ENCODE results near the gene LMNTD2. TPM values are rescaled to one million over a fixed set of nuclear protein-coding genes. Genes with fewer than 3 reads are reported as not detected.

Gene LMNTD2
- polyA plus RNA-seq, 2 of the 4 experiments (the other 2 are of a cell fraction): 2.2 to 3.5 TPM

GRCh38 chr11:603154-603553 is 42.6 kb upstream of the LMNTD2 start:
- no peak overlapping the region for H3K27ac ChIP-seq
- H3K4me3 ChIP-seq: no peak overlapping the region
- POLR2A ChIA-PET: no interaction called here
- H3K4me1 ChIP-seq: peaks cover 13% of the 10 kb centered on the region
- ATAC-seq (no peak), FAIRE-seq (no peak), DNase-seq (ENCODE audit: low read depth in 1 of 2, low spot score in 1 of 2) (no peak)
- H3K9me3 ChIP-seq: no peaks in the 10 kb centered on the region
- CTCF ChIA-PET: interaction anchor here (1.0 to 1.7 kb wide), 2 partner anchors 10 to 49 kb away, joined by 3 read pairs; no protein-coding TSS in a partner anchor
- WGBS (ENCODE audit: missing lambda C conversion rate): 91% methylated on average over 12 of the region's 13 CpGs
- H3K4me2 ChIP-seq: no peak overlapping the region
- no peak for TF ChIP-seq FOSL2 (IDR thresholded peaks at IDR 0.05)
- no peak for TF ChIP-seq FOSL2 (CRISPR knock-in tag; IDR thresholded peaks at IDR 0.05)

GRCh38 chr11:601573-602245 is 41.2 kb upstream of the LMNTD2 start:
- FAIRE-seq (no peak), ATAC-seq (no peak), DNase-seq (ENCODE audit: low read depth in 1 of 2, low spot score in 1 of 2) (no peak)
- POLR2A ChIA-PET: interaction anchor here (1.1 kb wide), 1 partner anchor 12 kb away, joined by 3 read pairs; no protein-coding TSS in a partner anchor
- Histone ChIP-seq H3K4me1 (peaks cover 13% of the 10 kb centered on the region), H3K27ac (no peak overlapping the region), H3K4me2 (no peak overlapping the region), H3K9me3 (no peaks in the 10 kb centered on the region), H3K4me3 (no peak overlapping the region)
- 93% methylated on average over 23 of the region's 23 CpGs for WGBS (ENCODE audit: missing lambda C conversion rate)
- CTCF ChIA-PET: interaction anchor here (0.9 to 1.7 kb wide), 7 partner anchors 9 to 47 kb away, joined by 3 to 8 read pairs (median 4); no protein-coding TSS in a partner anchor
- TF ChIP-seq ZNF302 (CRISPR knock-in tag; IDR thresholded peaks at IDR 0.05) (no peak), BCL3 (IDR thresholded peaks at IDR 0.05) (no peak), CBX2 (IDR thresholded peaks at IDR 0.05; ENCODE audit: borderline replicate concordance, low read depth) (no peak), FOSL2 (IDR thresholded peaks at IDR 0.05) (no peak), FOSL2 (CRISPR knock-in tag; IDR thresholded peaks at IDR 0.05) (no peak)

- DNase-seq (ENCODE audit: low read depth in 1 of 2, low spot score in 1 of 2) (no peak), FAIRE-seq (no peak), ATAC-seq (no peak)
- Histone ChIP-seq H3K9me3 (no peaks in the 10 kb centered on the region), H3K4me3 (no peak overlapping the region), H3K4me1 (peaks cover 7% of the 10 kb centered on the region; the same call in 2 of the 3 replicates), H3K27ac (no peak overlapping the region), H3K4me2 (no peak overlapping the region)
- CTCF ChIA-PET: no interaction called here
- 97% methylated on average over 19 of the region's 30 CpGs for WGBS (ENCODE audit: missing lambda C conversion rate)
- POLR2A ChIA-PET: no interaction called here
- TF ChIP-seq MAZ (IDR thresholded peaks at IDR 0.05; ENCODE audit: borderline replicate concordance, low read depth, low read length) (no peak), ZSCAN20 (CRISPR knock-in tag; IDR thresholded peaks at IDR 0.05) (no peak), BHLHE40 (IDR thresholded peaks at IDR 0.05; ENCODE audit: low read depth, low read length) (no peak), HES2 (IDR thresholded peaks at IDR 0.05) (no peak), FOSB (CRISPR knock-in tag; IDR thresholded peaks at IDR 0.05) (no peak), FOSL2 (IDR thresholded peaks at IDR 0.05) (no peak), FOSL2 (CRISPR knock-in tag; IDR thresholded peaks at IDR 0.05) (no peak), RAD21 (conservative IDR thresholded peaks at IDR 0.05 in 1 of 2, IDR thresholded peaks at IDR 0.05 in 1 of 2) (no peak), MAX (IDR thresholded peaks at IDR 0.05) (no peak), POLR2A (IDR thresholded peaks at IDR 0.05; ENCODE audit: low read length) (no peak), TFCP2L1 (CRISPR knock-in tag; IDR thresholded peaks at IDR 0.05) (no peak)
Observed at GRCh38 chr11:598005-598680, 37.6 kb upstream of the LMNTD2 start.

GRCh38 chr11:597166-597725 is 36.7 kb upstream of the LMNTD2 start:
- WGBS (ENCODE audit: missing lambda C conversion rate): 92% methylated on average over 23 of the region's 29 CpGs
- POLR2A ChIA-PET: no interaction called here
- ATAC-seq (peak; percentile 76 to 79; a peak in 5 of 6 replicates), FAIRE-seq (no peak), DNase-seq (ENCODE audit: low read depth in 1 of 2, low spot score in 1 of 2) (no peak)
- no peak overlapping the region for H3K27ac ChIP-seq
- H3K4me3 ChIP-seq: no peak overlapping the region
- CTCF ChIA-PET: interaction anchor here (1.4 kb wide), 1 partner anchor 8 kb away, joined by 3 read pairs; no protein-coding TSS in a partner anchor
- no peaks in the 10 kb centered on the region for H3K9me3 ChIP-seq
- H3K4me2 ChIP-seq: no peak overlapping the region
- peaks cover 7% of the 10 kb centered on the region; the same call in 2 of the 3 replicates for H3K4me1 ChIP-seq
- TF ChIP-seq ESRRA (IDR thresholded peaks at IDR 0.05; ENCODE audit: borderline replicate concordance, low read length) (no peak), ATOH8 (CRISPR knock-in tag; IDR thresholded peaks at IDR 0.05; ENCODE audit: low read depth) (no peak), BHLHE40 (IDR thresholded peaks at IDR 0.05; ENCODE audit: low read depth, low read length) (no peak), SMC3 (IDR thresholded peaks at IDR 0.05) (no peak), USF2 (IDR thresholded peaks at IDR 0.05) (no peak), EHF (CRISPR knock-in tag; IDR thresholded peaks at IDR 0.05) (no peak), ZC3H11A (IDR thresholded peaks at IDR 0.05) (no peak), ELK1 (IDR thresholded peaks at IDR 0.05; ENCODE audit: low read depth, low read length) (no peak), ZFP36 (IDR thresholded peaks at IDR 0.05; ENCODE audit: borderline replicate concordance, partially characterized antibody) (no peak), FOXS1 (CRISPR knock-in tag; IDR thresholded peaks at IDR 0.05) (no peak)
